T-helper 1 cell treated with Interleukin-12 subunit alpha and Interleukin-12 subunit beta and Interleukin-4 antibody, amounts not matched to agents 30 ng/mL and 1 ng/mL, for 36 hours (primary cell): ENCODE measurements around the gene ARID3A. TPM values are rescaled to one million over a fixed set of nuclear protein-coding genes. Genes with fewer than 3 reads are reported as not detected.
"Not testable (repeated sequence)": the region's sequence is repeated elsewhere in the genome, so short reads cannot be mapped to it uniquely, and the experiment has no call there.

Experiments
- intact Hi-C: fragments of 100-400 bp; cut with micrococcal nuclease; formaldehyde crosslinking; loops from one replicate; pipeline ENCODE4 v1.15.1; 2024
- total RNA-seq: library from RNA; stranded (reverse); gene quantifications from 2 replicates; pipeline ENCODE4 v1.2.3, GENCODE V29; 2022

Gene ARID3A
- total RNA-seq, 1 donor from 2014 or later, result 28.9 TPM

DNA sequence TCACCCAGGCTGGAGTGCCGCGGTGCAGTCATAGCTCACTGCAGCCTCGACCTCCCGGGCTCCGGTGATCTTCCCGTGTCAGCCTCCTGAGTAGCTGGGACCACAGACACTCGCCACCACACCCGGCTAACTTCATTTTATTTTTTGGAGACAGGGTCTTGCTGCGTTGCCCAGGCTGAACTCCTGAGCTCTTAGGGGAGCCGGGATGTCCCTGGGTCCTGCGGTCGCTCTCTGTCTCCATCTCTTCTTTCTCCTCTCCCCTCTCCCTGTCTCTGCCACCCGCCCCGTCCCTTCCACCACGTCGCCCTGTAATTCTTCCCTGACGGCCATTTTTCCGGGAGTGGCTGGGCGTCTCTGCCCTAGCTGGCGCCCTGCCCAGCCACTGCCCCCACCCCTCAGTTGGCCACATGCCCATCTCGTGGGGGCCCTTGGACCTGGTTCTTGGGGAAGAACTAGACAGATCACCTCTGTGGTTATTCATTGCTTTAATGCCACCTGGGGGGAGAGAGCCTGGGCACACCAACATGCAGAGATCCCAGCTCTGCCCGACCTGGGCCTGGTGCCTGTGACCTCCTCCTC lies 18.9 kb downstream of the ARID3A start:
- intact Hi-C loops, result no loop called here

DNA sequence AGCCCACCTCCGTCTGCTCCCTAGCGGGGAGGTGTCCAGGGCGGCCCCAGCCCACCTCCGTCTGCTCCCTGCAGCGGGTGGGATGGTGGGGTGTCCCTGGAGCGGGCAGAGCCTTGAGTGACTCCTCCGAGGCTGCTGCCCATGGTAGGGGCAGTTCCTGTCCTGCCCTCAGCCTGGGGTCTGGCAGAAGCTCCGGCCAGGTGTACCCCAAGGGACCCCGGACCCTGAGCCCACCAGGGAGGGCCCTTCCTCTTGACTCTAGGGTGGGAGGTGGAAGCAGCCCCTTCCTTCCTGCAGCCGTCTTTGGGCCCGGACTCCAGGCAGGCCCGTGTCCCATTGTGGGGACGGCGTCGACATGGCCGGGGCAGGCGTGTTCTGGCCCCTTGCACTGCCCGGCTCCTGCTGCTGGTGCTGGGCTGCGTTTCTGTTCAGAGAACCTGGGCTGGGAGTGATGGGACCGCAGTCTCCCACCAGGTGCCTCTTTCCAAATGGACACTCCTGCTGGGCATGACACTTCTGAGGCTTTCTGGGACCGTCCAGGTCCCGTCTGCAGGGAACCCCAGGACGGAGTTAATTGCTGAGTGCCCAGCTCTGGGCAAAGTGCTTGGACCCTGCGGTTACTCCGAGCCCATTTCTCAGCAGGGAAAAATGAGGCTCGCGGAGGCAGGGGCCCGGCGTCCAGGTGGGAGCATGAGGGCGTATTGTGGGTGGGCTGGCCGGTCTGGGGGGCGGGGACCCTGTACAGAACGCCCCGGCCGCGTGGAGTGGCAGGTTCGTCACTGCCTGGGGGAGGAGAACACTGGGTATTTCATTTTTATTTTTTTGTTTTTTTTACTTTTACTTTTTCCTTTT lies 19.8 kb downstream of the ARID3A start:
- intact Hi-C loops, result no loop called here

DNA sequence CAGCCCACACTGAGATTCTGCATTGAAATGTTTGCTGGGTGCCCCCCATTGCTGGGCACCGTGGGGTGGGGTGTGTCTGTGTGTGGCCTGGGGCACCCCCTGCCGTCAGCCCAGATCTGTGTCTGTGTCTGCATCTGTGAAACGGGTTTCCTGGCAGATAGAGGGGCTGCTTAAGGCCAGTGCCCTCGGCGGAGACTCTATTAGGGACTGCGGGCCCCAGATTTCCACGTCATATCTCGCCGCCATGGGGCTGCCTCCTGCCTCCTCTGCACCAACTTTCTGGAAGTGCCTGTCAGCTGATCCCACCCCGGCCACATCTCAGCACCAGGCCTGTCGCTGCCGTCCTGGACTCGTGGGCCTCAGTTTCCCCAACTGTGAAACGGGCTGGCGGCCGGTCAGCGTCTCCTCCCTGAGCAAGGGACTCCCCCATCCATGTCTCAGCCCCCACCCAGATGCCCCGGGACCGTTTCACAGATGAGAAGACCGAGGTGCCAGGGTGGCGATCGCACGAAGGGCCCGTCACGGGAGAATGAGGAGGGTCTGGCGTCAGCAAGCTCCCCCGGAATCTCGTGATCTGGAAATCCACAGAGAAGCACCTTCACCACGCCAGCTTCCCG lies 21.4 kb downstream of the ARID3A start:
- intact Hi-C loops, result no loop called here

DNA sequence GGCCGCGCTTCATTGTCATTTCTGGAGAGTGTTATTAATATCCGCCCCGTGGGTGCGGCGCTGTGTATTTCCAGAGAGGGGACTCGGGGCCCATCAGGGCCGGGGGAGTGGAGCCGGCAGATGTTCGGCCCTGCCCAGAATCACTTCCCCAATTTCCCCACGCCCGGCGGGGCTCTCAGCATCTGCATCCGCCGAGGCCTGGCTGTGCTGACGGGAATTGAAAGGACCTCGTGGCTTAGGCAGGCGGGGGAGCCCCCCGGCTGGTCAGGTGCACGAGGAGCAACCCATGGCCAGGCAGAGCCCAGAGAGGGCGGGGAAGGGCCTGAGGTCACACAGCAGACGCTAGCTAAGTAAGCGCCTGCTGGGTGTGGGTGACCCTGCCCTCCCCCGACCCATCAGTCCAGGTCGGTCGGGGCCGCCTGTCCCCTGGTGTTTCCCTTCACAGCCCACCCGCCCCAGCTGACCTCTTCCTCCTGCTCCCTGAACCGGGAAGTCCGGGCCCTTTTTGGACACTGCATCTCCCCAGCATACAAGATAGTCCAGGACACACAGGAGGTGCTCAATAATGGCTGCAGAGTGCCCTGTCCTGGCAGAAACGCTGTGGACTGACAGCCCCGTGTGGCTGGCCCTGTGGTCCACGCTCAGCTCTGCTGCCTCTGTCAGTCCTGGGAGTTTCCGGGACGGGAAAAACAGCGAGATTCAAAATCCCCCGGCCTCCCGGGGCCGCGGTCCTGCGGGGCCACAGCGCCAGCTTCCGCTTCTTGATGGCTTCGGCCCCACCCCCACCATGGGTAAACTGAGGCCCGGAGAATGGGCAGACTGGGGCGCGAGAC lies 22.1 kb downstream of the ARID3A start:
- intact Hi-C loops, result no loop called here

DNA sequence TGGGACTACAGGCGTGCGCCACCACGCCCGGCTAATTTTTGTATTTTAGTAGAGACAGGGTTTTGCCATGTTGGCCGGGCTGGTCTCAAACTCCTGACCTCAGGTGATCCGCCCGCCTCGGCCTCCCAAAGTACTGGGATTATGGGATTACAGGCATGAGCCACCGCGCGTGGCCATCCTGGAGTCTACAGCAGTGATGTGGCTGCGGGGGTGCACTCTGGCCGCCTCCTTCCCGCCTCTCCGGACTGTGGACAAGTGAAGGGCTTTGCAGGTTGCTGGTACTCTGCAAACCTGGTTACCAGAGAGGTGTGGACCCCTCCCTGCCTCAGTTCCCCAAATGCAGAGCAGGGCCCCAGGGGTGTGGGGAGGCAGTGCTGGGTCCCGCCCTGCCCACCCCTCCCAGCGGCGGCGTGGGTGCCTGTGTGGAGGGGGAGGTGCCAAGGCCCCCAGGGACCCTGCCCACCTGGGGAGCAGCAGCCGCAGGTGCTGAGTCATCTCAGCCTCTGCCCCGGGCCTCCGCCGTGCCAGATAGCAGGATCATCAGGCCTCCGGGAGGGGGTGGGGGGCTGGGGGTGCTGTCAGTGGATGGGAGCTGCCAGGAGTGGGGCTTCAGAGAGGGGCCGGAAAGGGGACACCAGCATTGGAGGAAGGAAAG lies 23.1 kb downstream of the ARID3A start:
- intact Hi-C loops, result no loop called here

DNA sequence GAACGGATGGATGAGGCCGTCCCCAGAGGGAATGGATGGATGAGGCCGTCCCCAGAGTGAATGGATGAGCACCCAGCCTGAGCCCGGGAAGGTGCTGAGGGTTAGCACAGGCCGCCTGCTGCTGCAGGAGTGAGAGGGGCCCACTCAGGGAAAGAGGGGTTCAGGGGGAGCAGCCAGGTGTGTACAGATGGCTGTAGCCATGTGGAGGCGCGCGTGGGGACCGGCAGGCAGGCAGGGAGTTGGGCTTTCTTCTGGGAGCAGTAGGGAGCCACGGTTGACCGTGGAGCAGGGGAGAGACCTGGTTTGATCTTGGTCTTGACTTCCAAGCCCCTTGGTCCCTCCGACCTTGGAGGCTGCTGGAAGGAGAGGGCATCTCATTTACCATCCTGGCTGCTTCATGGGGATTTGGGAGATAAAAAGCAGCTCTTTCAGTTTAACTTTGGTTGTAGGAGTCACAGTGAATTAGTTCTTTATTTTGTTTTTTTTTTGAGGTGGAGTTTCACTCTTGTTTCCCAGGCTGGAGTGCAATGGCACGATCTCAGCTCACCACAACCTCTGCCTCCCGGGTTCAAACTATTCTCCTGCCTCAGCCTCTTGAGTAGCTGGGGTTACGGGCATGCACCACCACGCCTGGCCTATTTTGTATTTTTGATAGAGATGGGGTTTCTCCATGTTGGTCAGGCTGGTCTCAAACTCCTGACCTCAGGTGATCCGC lies 24.7 kb downstream of the ARID3A start:
- intact Hi-C loops, result no loop called here

DNA sequence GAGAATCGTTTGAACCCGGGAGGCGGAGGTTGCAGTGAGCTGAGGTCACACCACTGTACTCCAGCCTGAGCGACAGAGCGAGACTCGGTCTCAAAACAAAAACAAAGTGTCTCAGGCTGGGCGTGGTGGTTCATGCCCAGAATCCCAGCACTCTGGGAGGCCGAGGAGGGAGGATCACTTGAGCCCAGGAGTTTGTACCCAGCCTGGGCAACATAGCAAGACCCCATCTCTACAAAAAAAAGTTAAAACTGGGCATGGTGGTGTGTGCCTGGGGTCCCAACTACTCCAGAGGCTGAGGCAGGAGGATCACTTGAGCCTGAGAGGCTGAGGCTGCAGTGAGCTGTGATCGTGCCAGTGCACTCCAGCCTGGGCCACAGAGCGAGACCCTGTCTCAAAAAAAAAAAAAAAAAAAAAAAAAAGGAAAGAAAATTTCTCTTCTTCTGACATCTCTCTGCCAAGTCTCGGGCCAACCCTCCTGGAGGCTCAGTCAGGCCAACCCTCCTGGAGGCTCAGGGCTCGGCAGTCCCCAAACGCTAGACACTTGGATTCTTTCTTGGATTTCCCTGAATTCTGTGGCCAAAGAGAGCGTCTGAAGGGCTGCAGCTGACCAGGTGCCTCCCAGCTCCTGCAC lies 26.3 kb downstream of the ARID3A start:
- intact Hi-C loops, result no loop called here

DNA sequence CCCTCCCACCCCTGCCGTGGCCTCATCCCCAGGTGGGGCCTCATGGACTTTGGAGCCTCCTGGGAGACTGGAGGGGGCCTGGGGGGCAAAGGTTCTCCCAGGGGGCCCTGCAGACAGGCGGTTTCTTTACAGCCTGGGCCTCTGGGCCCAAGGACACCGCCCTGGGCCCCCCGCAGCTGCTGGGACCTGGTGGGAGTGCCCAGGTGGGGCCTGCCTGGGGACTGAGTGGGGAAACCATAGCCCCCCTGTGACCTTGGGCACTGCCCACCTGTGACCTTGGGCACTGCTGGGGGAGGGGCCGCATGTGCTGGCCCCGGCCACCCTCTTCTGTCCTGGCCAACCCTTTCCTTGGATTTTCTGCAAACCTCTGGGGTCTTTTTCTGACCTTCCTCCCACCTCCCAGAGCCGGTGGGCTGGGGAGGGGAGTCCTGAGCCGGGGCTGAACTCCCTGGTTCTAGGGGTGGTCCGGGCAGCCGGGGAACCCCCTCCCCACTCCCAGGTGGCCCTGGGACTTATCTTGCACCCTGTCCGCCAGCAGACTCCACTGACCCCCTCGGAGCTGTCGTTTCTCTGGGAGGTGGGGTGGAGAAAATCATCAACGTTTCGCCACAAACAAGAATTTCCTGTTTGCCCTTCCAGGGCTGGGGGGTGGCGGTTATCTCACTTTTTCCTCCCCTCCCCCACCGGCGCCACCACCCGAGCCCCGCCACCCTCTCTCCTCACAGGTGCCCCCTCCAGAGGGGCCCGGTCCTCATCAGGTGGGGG lies 27.0 kb downstream of the ARID3A start:
- intact Hi-C loops, result no loop called here

DNA sequence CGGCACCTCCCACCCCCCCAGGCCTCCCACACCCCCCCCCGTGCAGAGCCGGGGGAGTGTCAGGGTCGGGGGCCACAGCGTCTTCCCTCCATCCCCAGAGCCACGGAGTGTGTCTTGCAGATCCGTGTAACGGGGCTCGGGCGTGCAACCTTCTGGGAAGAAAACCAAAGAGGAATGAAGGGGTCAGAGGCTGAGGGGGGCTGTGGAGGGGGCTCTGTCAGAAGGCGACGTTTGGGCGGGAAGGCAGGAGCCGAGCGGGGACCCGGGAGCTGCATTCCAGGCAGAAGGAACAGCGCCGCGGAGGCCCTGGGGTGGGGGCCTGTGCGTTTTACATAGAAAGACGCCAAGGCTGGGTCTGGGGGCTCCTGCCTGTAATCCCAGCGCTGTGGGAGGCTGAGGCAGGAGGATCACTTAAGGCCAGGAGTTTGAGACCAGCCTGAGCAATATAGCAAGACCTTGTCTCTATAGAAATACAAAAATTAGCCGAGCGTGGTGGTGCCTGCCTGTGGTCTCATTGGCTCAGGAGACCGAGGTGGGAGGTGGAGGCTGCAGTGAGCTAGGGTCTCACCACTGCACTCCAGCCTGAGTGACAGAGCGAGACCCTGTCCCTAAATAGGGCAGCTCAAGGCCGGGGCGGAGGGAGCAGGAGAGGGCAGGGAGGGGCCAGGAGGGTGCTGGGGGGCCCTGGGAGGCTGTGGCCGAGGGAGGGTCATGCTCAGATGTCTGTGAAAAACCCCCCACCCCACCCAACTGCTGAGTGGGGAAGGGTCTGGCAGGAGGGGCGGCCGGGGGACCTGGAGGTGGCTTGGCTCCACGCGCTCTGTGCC lies 27.8 kb downstream of the ARID3A start:
- intact Hi-C loops, result no loop called here

DNA sequence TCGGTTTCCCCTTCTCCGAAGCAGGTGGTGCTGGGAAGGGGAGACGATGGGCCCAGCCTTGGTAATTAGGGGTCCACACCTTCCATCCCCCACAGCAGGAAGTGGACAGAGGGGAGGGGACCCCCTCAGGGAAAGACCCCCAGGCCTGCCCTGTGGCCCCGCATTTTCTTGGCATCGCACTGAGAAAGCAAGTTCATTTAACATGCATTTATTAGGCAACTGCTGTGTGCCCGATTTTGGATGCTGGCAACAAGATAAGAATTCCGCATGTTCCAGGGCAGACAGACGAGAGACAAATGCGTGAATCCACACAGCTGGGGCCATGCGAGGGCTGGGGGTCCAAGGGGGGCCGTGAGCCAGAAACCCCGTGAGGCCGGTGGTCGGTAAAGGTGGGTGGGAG lies 28.4 kb downstream of the ARID3A start:
- intact Hi-C loops, result no loop called here

DNA sequence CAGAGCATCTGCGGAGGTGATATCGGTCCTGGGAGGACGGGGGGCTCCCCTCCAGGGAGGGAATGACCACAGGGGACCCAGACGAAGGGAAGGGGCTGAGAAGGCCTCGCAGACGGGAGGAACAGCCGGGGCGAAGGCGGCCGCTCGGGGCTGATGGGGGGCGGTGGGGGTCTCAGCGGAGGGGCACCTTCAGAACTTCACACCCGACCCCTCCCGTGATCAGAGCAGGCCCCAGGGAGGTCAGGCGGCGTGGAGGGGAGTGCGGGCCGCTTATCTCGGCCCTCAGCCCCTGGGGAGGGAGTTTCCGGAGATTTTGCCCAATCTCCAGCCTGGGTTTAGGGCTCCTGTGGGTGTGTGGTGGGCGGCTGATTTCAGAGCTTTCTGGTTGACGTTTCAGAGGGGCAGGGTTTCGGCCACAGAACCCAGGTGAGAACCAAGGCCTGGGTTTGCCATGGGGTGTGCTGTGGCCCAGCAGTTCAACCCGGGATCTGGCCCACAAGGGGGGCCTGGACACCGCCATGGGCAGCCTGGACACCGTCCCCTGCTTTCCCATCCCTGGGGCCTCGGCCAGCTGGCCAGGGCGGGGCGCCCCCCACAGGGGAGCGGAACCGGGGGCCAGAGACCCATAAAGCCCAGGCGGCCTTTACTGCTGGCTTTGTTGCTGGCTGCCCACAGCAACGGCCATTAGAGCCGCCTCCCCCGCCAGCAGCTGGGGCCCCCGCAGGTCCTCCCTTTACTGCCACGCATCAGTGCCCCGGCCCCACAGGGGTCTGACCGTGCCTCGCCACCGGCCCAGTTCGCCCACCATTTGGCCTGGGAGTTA lies 29.0 kb downstream of the ARID3A start:
- intact Hi-C loops, result no loop called here

DNA sequence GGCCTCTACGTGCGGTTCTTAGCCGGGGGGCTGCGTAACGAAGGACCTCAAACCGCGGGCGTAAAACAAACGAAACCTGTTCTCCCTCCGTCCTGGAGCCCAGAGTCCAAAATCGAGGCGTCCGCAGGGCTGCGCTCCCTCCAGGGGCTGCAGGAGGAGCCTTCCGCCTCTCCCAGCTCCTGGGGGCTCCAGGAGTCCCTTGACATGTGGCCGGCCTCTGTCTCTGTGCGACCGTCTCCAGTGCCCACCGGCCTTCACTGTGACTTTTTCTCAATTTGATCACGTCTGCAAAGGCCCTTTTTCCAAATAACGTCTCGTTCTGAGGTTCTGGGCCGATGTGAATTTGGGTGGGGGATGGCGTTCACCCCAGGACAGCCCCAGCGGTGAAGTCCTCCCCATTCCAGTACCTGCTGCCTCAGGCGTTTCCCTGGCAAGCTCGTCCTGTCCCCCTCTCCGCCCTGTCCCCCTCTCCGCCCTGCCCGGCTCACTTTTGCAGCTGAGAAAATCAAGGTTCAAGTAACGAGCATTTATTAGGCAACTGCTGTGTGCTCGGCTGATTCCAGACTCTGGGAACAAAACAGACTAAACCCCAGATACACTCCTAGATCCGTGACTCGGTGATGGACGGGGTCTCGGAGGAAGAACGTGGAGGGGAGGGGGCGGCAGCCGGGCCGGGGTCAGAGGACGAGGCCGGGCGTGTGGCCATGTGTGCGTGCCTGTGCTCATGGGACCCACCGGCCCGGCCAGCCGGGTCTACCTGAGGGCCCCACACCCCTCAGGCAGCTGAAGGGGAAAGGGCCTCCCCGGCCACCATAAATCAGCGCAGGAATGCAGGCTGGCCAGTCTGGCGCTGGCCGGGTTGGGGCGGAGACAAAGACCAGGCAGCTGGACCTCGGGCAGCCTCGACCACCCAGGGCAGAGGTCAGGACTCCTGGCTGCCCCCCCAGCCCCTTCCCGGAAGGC lies 30.2 kb downstream of the ARID3A start:
- intact Hi-C loops, result no loop called here

DNA sequence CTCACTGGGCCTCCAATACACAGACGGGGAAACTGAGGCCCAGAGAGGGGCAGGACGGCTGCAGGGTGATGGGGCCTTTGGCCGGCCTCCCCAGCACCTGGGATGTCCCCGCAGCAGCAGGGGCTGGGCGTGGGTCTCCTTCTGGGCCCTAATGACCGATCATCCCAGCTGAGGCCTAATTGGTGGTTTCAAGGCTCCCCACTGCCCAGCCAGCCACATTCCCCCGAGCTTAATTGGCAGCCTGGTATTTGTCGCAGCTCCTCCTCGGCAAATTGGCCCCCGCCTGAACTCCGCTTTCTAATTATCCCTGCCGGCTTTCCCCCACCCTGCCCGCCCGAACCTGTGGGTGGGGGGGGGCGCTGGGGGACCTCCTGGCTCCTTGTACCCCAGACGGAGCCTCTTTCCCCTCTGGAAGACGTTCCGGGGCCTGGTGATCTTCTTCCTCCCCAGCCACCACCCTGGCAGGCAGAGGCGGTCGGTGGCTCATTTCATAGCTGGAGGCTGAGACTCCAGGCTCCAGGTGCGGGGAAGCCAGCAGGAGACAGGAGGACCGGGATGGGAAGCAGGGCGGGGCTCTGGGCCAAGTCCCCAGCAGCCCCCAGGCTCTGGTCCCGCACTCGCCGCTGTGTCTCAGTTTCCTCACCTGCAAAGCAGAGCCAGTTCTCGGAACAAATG lies 31.1 kb downstream of the ARID3A start:
- intact Hi-C loops, result no loop called here

DNA sequence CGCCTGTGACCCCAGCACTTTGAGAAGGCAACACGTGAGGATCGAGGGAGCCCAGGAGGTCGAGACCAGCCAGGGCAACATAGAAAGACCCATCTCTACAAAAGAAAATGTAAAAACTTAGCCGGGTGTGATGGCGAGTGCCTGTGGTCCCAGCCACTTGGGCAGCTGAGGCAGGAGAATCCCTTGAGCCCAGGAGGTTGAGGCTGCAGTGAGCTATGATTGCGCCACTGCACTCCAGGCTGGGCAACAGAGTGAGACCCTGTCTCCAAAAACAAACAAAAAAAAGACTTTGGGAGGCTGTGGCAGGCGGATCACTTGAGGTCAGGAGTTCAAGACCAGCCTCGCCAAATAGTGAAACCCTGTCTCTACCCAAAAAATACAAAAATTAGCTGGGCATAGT lies 31.7 kb downstream of the ARID3A start:
- intact Hi-C loops, result not testable (repeated sequence)

DNA sequence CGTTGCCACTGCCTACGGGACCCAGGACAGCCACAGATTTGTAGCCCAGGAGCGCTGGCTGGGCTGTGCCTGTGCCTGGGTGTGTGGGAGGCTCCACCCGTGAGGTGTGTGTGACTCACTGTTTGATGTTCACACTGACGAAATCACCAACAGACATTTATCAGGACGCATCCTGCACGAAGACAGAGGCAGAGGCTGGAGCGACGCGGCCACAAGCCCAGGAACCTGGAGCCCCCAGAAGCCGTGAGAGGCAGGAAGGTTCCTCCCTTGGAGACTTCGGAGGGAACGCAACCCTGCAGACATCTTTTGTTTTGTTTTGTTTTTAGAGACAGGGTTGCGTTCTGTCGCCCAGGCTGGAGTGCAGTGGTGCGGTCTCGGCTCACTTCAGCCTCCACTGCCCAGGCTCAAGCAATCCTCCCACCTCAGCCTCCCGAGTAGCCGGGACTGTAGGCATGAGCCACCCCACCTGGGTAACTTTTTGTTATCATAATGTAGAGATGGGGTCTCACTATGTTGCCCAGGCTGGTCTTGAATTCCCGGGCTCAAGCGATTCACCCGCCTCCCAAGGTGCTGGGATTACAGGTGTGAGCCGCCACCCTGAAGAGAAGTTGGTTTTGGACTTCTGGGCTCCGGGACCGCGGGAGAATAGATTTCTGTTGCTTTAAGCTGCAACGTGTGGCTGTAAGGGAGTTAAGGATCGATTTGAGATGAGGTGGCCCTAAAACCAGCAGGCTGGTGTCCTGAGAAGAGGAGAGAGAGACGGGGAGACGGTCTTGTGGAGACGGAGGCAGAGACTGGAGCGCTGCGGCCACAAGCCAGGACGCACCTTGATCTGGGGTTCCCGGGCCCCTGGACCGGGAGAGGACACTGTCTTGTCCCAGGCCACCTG lies 33.4 kb downstream of the ARID3A start:
- intact Hi-C loops, result no loop called here
